Liver (tissue), 3 donors: ENCODE data around the gene C3orf80.

ENCODE experiments used
- ATF3 ChIP-seq: IDR thresholded peaks from 2 replicates; pipeline ENCODE4 v1.6.1; 2016; ENCODE audit warnings: antibody characterized with exemption
- CTCF ChIP-seq: fragments of 150-350 bp; IDR thresholded peaks from 2 replicates; pipeline ENCODE4 v1.5.1; 2017; ENCODE audit warnings: improper control_type of control experiment, low read depth, low read length; ENCODE audit not compliant: missing input control
- EGR1 ChIP-seq, 2 donors: IDR thresholded peaks; 2 replicates each; pipeline ENCODE4 v1.6.1; 2016 to 2018; ENCODE audit warnings: antibody characterized with exemption in 2 of 2, low read depth in 2 of 2
- FOXA1 ChIP-seq: IDR thresholded peaks from 2 replicates; pipeline ENCODE4 v1.6.1; 2016; ENCODE audit warnings: antibody characterized with exemption
- FOXA2 ChIP-seq: IDR thresholded peaks from 2 replicates; pipeline ENCODE4 v1.6.1; 2016; ENCODE audit warnings: antibody characterized with exemption
- GABPA ChIP-seq, 2 donors: IDR thresholded peaks in 1 of 2; conservative IDR thresholded peaks in 1 of 2; 2 replicates each; pipeline ENCODE4 v1.6.1; 2016; ENCODE audit warnings: antibody characterized with exemption in 2 of 2, mild to moderate bottlenecking in 1 of 2, moderate library complexity in 1 of 2
- NR2F2 ChIP-seq: IDR thresholded peaks from 2 replicates; pipeline ENCODE4 v1.6.1; 2016; ENCODE audit warnings: antibody characterized with exemption
- RAD21 ChIP-seq, 2 donors: IDR thresholded peaks; 2 replicates each; pipeline ENCODE4 v1.6.1; 2016; ENCODE audit warnings: antibody characterized with exemption in 2 of 2, mild to moderate bottlenecking in 2 of 2
- REST ChIP-seq: IDR thresholded peaks from 2 replicates; pipeline ENCODE4 v1.6.1; 2016; ENCODE audit warnings: antibody characterized with exemption, mild to moderate bottlenecking
- TAF1 ChIP-seq: conservative IDR thresholded peaks from 2 replicates; pipeline ENCODE4 v1.6.1; 2016; ENCODE audit warnings: antibody characterized with exemption, mild to moderate bottlenecking
- YY1 ChIP-seq: IDR thresholded peaks from 2 replicates; pipeline ENCODE4 v1.6.1; 2016; ENCODE audit warnings: antibody characterized with exemption, mild to moderate bottlenecking
- ZBTB33 ChIP-seq: IDR thresholded peaks from 2 replicates; pipeline ENCODE4 v1.6.1; 2016; ENCODE audit warnings: antibody characterized with exemption
- donor health status: healthy.
- donor health status: healthy.

- TF ChIP-seq REST (no peak), CTCF (no peak), FOXA2 (no peak), ATF3 (no peak), YY1 (no peak), RAD21 (IDR thresholded peaks at IDR 0.05) (no peak), TAF1 (no peak), FOXA1 (no peak), EGR1 (IDR thresholded peaks at IDR 0.05; ENCODE audit: low read depth in 2 of 2) (no peak), NR2F2 (no peak), ZBTB33 (no peak), GABPA (IDR thresholded peaks at IDR 0.05 in 1 of 2, conservative IDR thresholded peaks at IDR 0.05 in 1 of 2) (no peak)
These were observed 28.1 kb downstream of the C3orf80 start for GRCh38 chr3:160253298-160253697.
